ENCODE results near the gene TBX6.
"Not testable (repeated sequence)": the region's sequence is repeated elsewhere in the genome, so short reads cannot be mapped to it uniquely, and the experiment has no call there.

- TF ChIP-seq POLR2A (IDR thresholded peaks at IDR 0.05); CTCF (IDR thresholded peaks at IDR 0.05 in 4 of 5, conservative IDR thresholded peaks at IDR 0.05 in 1 of 5): not testable (repeated sequence)
These were observed 23.1 kb upstream of the TBX6 start for GRCh38 chr16:30114833-30115232.
